Urinary bladder (tissue), 4 donors: Measurements from ENCODE around the gene NDUFB4. TPM values are rescaled to one million over a fixed set of nuclear protein-coding genes. Genes with fewer than 3 reads are reported as not detected.

Source experiments
- DNase-seq: peaks from one replicate; pipeline ENCODE4 v3.0.0-alpha.2; 2015; ENCODE audit errors: extremely low spot score
- H3K27ac ChIP-seq: one replicate; pipeline ENCODE4 v1.5.1; 2013; ENCODE audit warnings: low read depth, mild to moderate bottlenecking, moderate library complexity
- H3K36me3 ChIP-seq: one replicate; pipeline ENCODE4 v1.6.1; 2013; ENCODE audit warnings: mild to moderate bottlenecking, moderate library complexity; ENCODE audit not compliant: insufficient read depth
- H3K4me1 ChIP-seq: one replicate; pipeline ENCODE4 v1.6.1; 2013; ENCODE audit warnings: mild to moderate bottlenecking, moderate library complexity; ENCODE audit not compliant: insufficient read depth
- H3K4me3 ChIP-seq: one replicate; pipeline ENCODE4 v1.5.1; 2013; ENCODE audit warnings: low read depth, low read length
- WGBS: extraction: QIAGEN DNeasy Blood & Tissue Kit; methylation state at CpG from one replicate; pipeline ENCODE4 v1.1.7; 2013; 5-methylcytosine and 5-hydroxymethylcytosine counted together
- polyA plus RNA-seq: library from polyadenylated mRNA; stranded (reverse); fragments of 200-250 nt; gene quantifications from one replicate; pipeline ENCODE4 v1.2.3, GENCODE V29; 2013
- total RNA-seq: library from RNA; depleted of rRNA; stranded (reverse); fragments of >200 nt; gene quantifications from one replicate; pipeline ENCODE4 v1.2.3, GENCODE V29; 2014
- donor health status: healthy with polysubstance abuse.
- donor health status: healthy.

The NDUFB4 gene
- total RNA-seq (58.1 TPM), polyA plus RNA-seq (242 TPM)

- Histone ChIP-seq H3K4me1 (no peaks in the 10 kb centered on the region), H3K36me3 (peaks cover 2% of the 10 kb centered on the region), H3K4me3 (peak within 1 kb of the TSS; percentile 80), H3K27ac (peak within 1 kb of the TSS; percentile 80)
- DNase-seq = peak; percentile 98
- under 1% methylated on average over 53 of the region's 53 CpGs for WGBS
Measured at GRCh38 chr3:120596116-120596852, at the start of gene NDUFB4. NDUFB4 (plus strand) TSS chr3:120596336; CDS start chr3:120596360, 24 bp downstream.

GRCh38 chr3:120550546-120550945, 45.6 kb upstream of the NDUFB4 start:
- Histone ChIP-seq H3K4me3 (no peak overlapping the region), H3K27ac (no peak overlapping the region), H3K4me1 (no peaks in the 10 kb centered on the region), H3K36me3 (no peaks in the 10 kb centered on the region)
- DNase-seq = no peak
- 58% methylated on average over 1 of the region's 1 CpG for WGBS

DNA sequence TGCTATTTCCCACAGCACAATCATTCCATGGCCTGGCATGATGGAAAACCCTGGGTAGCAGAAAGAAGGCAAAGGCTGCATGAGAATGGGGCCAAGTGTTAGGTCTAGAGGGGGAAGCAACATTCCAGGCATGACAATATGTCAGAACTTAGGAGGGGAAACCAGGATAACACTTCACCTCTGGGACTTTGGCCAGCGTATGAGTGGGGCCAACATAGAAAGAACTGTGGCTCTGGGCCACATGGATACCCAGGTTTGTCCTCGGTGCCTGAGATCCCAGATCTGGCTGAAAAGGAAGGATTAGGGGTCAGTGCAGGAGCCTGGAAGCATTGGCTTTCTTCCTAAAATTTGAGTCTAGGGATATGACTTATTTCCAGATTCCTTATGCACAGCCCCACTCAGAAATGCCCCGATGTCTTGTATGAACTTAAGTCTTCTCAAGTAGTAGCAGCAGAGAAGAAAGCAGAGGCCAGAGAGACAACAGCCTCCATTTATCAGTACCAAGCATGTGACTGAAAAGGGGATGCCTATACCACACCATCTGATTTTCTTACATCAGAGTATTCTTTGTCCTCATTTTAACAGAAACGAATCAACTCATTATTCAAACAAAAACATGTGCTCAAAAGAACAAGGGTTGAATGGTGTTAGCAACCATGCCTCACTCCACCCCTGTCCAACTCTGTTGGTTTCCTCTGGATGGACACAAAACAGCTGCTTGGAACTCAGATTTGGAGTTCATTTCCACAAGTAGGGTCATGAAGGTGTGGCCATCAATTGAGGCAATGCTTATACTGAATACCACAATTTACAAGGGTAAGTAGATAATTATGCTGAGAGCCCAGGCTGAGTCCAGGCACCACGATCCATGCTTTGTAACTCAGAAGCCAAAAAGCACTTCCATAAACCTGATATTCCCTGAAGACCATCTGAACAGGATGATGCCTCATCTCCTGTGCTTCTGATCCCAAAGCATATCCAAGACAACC, 43.7 kb upstream of the NDUFB4 start:
- no peak for DNase-seq
- WGBS = 72% methylated on average over 5 of the region's 5 CpGs
- H3K36me3 ChIP-seq = no peaks in the 10 kb centered on the region
- H3K4me3 ChIP-seq = no peak overlapping the region
- H3K4me1 ChIP-seq = no peaks in the 10 kb centered on the region
- no peak overlapping the region for H3K27ac ChIP-seq

DNA sequence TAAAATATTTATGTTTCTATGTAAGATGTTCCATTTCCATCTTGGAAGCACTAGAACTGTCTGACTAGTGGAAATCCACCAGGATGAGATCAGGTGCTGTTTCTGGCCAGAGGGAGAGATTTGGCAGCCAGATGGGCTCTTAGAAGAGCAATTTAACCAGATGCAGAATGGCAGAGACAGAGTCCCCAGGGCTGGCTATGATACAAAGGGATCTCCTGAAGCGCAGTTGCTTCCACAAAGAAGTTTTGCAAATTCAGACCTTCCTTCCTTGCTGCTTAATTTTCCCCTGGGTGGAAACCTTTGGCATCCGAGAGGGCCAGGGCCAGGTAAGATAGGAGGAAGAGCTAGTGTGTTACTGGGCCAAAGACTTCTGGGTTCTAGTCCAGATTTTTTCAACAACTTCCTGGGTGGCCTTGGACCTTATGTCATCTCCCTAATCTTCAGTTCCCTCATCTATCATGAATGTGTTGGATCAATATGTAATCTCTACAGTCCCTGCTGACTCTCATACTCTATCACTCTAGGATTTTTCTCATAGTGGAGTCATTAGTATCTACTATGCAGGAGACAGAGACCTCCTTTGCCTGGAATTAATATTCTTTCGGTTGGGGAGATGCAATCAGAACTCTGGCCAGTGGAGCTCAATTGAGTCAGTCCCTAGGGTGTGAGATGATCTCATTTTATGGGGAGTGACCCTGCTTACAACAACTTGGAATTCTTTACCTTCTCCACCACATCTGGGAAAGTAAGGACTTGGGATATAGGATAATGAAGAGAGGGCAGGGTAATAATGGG, 41.1 kb upstream of the NDUFB4 start:
- 77% methylated on average over 3 of the region's 3 CpGs for WGBS
- Histone ChIP-seq H3K4me3 (no peak overlapping the region), H3K4me1 (no peaks in the 10 kb centered on the region), H3K27ac (no peak overlapping the region), H3K36me3 (no peaks in the 10 kb centered on the region)
- DNase-seq = no peak

DNA sequence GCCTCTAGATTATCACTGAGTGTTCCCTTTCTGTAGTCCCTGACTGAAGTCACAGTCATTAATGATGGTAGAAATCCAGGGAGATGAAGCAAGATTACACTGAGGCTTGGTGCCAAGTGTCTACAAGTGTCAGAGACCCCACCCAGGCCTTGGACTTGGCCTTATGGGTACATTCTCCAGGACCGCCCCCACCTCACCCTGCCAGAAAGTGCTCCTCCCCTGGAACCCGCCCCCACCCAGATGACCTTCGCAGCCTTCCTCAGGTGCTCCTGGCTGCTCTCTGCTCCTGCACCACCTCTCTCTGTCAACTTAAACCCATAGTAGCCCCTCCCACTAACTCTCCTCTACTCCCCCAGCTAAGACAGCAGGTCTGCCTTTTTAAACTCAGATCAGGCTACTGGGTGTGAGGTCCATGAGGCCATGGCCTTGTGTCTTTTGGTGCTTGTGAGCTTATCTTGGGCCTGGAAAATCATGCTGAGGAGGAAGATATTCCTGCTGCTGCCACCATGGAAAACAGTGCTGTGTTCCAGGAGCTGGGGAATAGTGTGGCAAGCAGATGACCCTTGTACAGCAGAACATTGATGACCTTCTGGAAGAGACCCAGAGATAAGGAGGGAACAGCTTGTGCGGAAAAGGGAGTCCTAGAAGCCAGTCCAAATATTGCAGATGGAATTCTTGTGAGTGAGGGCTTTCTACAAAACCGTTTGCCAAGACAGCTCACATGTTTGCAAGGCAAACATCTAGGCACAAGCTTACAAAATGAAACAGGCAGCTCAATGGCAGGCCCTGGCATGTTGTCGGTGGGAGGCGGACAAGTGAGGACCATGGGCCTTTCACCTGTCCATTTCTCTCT, 40.3 kb upstream of the NDUFB4 start:
- Histone ChIP-seq H3K4me3 (no peak overlapping the region), H3K36me3 (no peaks in the 10 kb centered on the region), H3K27ac (no peak overlapping the region), H3K4me1 (no peaks in the 10 kb centered on the region)
- 78% methylated on average over 7 of the region's 7 CpGs for WGBS
- DNase-seq = no peak

- H3K4me1 ChIP-seq = no peaks in the 10 kb centered on the region
- no peak for DNase-seq
- no peaks in the 10 kb centered on the region for H3K36me3 ChIP-seq
- H3K27ac ChIP-seq = no peak overlapping the region
- no peak overlapping the region for H3K4me3 ChIP-seq
Measured at GRCh38 chr3:120557115-120557514, 39.0 kb upstream of the NDUFB4 start.

- peak overlapping the region; percentile 35 for H3K4me3 ChIP-seq
- H3K4me1 ChIP-seq = no peaks in the 10 kb centered on the region
- H3K27ac ChIP-seq = peak overlapping the region; percentile 54
- peak; percentile 87 for DNase-seq
- H3K36me3 ChIP-seq = no peaks in the 10 kb centered on the region
- WGBS = under 1% methylated on average over 17 of the region's 17 CpGs
Measured at GRCh38 chr3:120558771-120559241, 37.3 kb upstream of the NDUFB4 start.

DNA sequence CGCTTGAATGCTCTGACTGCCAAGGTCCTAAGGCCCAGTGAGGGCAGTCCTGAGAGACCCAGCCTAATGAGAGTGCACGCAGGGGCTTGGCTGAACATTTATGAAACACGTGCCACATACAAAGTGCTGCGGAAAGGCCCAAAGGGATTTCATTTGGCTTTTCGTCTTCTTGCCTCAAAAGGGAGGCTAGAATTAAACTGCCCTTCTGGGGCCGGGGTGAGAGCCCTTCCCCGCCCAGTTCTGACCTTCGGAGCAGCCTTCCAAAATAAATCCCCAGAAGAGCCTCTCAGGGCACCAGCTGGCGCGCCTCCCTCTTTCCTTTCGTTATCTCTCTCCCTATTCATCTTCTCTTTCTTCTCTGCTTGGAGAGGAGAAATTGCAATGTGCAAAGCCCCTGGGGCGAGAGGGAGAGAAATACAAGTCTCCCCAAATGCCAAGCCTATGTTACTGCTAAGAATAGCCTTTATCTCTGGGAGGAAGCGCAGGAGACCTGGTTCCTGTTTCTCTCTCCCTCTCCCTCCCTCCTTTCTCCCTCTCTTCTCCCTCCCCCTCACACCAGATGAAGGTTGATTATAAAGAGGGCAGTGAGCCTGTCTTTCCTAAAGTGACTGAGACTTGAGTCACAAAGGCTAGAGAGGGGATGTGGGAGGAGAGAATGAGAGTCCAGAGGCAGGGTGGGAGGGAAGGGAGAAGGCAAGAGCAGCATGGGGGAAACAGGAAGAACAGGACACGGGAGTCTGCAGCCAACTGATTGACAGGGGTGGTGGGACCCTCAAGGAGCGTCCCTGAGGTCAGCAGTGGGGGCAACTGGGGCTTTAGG, 36.7 kb upstream of the NDUFB4 start:
- 6% methylated on average over 15 of the region's 15 CpGs for whole genome bisulfite sequencing
- H3K36me3 ChIP-seq = no peaks in the 10 kb centered on the region
- DNase-seq = no peak
- H3K4me1 ChIP-seq = no peaks in the 10 kb centered on the region
- peak overlapping the region; percentile 54 for H3K27ac ChIP-seq
- H3K4me3 ChIP-seq = peak overlapping the region; percentile 26

DNA sequence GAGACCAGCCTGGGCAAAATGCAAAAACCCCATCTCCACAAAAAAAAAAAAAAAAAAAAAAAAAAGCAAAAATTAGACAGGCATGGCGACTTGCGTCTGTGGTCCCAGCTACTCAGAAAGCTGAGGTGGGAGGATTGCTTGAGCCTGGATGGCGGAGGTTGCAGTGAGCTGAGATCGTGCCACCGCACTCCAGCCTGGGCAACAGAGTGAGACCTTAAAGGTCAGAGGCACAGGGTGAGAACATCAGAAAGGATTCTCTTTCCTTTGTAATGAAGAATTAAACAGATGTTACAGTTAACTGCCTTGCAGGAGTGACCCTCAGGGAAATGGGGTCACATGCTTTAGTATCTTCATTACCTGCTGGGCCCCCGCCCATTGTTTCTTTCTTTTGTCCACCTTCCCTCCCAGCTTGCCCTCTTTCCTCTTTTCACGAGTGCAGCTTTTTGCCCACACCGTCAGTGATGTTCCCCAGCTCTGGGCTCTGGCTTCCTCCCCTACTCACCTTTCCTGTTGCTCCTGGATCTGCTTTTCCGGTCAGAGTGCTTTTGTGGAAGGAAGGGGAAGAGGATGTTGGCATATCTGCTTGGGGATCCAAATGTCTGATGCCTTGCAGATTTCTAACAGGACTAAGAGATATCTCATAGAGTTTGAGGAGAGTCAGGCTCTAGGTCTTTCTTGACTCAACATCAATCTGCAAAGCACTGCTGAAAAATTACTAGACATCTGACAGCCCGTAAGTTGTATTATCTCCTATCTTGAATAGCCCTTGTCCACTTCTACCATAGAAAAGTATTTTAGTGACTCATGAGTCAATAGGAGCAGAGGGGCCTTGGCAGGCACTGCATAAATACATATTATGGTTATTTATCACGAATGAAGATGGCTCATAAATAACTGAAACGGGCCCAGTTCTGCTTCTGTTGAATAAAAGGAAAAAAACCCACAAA, 35.6 kb upstream of the NDUFB4 start:
- Histone ChIP-seq H3K4me3 (no peak overlapping the region), H3K27ac (no peak overlapping the region), H3K4me1 (no peaks in the 10 kb centered on the region), H3K36me3 (no peaks in the 10 kb centered on the region)
- 75% methylated on average over 12 of the region's 12 CpGs for WGBS
- DNase-seq = no peak

DNA sequence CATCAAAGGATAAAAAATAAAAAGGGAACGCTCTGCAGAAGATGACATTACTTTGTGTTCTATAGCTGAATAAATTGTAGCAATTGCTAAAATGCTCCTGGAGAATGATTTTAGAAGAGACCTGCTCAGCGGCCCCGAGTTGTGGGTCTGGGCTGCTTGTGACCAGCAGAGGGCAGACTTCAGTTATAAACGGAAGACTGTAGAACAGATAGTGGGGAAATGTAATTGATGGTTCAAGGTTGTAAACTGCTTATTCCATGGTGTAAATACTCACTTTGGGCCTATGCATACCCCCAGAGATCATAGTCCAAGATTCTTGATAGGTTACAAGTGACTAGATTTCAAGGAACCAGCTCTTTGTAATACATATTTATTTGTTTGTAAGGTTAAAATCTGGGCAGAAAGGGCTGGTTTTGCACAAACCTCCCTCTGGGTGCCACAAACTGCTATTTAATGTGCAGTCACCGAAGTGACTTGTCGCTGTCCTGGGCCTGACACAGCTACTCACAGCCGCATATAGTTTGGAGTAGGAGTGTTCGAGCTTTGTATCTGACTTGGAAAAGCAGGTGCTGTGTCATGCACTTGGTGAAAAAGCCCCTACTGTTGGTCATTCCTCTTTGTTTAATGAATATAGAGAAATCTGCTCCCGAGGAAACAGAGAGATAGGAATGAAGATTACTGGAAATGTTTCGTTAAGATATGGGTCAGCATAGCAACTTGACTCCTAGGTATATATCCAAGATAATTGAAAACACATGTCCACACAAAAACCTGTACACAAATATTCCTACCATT, 34.7 kb upstream of the NDUFB4 start:
- no peaks in the 10 kb centered on the region for H3K4me1 ChIP-seq
- H3K4me3 ChIP-seq = no peak overlapping the region
- H3K27ac ChIP-seq = no peak overlapping the region
- H3K36me3 ChIP-seq = no peaks in the 10 kb centered on the region
- no peak for DNase-seq
- 26% methylated on average over 10 of the region's 10 CpGs for WGBS
